ENCODE results near the gene RNF208.

The RNF208 gene

DNA sequence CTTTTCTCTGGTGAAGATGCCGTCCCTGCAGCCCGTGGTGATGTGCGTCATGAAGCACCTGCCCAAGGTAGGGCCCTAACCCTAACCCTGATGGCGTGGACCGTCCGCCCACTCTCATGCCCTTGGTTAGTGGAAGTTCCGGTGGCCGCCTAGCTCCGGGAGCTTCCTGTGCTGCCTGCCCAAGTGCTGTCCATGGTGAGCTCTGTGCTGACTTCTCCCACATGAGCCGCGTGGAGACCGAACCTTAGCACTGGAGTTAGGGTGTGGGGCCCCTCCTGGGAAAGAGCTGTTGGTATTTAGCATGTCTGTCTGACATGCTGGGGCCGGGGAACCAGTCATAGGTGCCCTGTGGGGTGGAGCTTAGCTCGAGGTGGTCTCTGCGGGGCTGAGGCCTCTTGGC lies 34.3 kb upstream of the RNF208 start:
- no peak for TF ChIP-seq NFIC (IDR thresholded peaks at IDR 0.05)
- TF ChIP-seq YY1 (IDR thresholded peaks at IDR 0.05; ENCODE audit: low read depth), result no peak
- no peak for TF ChIP-seq FOXM1 (IDR thresholded peaks at IDR 0.05; ENCODE audit: borderline replicate concordance, low read depth)
- TF ChIP-seq CREB1 (IDR thresholded peaks at IDR 0.05; ENCODE audit: low read depth), result no peak
- TF ChIP-seq ZBTB7A (IDR thresholded peaks at IDR 0.05; ENCODE audit: low read depth), result no peak
- TF ChIP-seq TEAD4 (IDR thresholded peaks at IDR 0.05), result no peak

DNA sequence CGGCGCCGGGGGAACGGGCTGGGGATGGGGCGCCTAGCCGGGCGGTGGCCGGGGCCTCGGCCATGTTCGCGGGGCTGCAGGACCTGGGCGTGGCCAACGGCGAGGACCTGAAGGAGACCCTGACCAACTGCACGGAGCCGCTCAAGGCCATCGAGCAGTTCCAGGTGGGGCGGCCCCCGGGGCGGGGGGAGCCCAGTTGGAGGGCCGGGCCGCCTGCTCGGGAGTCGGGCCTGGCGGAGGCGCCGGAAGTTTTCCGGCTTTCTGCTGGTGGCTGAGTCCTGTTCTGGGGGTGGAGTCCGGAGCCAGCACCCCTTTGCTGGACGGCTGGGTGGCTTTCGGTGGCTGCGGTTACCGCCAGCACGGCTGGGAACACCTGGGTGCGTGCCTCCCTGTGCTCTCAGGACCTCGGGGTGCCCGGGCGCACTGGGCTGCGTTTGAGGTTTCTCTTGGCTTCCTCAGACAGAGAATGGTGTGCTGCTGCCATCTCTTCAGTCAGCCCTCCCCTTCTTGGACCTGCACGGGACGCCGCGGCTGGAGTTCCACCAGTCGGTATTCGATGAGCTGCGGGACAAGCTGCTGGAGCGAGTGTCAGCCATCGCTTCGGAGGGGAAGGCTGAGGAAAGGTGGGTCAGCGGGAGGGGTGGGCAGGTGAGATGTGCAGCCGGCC lies 33.5 kb upstream of the RNF208 start:
- 0 out of 2 replicates have a peak, but pooled peaks have one; percentile 56 for TF ChIP-seq YY1 (IDR thresholded peaks at IDR 0.05; ENCODE audit: low read depth)
- TF ChIP-seq NFIC (IDR thresholded peaks at IDR 0.05), result no peak
- no peak for TF ChIP-seq TEAD4 (IDR thresholded peaks at IDR 0.05)
- TF ChIP-seq, protein P1, sequence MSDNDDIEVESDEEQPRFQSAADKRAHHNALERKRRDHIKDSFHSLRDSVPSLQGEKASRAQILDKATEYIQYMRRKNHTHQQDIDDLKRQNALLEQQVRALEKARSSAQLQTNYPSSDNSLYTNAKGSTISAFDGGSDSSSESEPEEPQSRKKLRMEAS (IDR thresholded peaks at IDR 0.05), result 0 out of 2 replicates have a peak, but pooled peaks have one; percentile 21
- 0 out of 2 replicates have a peak, but pooled peaks have one; percentile 13 for TF ChIP-seq TCF12 (IDR thresholded peaks at IDR 0.05; ENCODE audit: low read depth)
- TF ChIP-seq TAF1 (IDR thresholded peaks at IDR 0.05; ENCODE audit: low read depth), result no peak

DNA sequence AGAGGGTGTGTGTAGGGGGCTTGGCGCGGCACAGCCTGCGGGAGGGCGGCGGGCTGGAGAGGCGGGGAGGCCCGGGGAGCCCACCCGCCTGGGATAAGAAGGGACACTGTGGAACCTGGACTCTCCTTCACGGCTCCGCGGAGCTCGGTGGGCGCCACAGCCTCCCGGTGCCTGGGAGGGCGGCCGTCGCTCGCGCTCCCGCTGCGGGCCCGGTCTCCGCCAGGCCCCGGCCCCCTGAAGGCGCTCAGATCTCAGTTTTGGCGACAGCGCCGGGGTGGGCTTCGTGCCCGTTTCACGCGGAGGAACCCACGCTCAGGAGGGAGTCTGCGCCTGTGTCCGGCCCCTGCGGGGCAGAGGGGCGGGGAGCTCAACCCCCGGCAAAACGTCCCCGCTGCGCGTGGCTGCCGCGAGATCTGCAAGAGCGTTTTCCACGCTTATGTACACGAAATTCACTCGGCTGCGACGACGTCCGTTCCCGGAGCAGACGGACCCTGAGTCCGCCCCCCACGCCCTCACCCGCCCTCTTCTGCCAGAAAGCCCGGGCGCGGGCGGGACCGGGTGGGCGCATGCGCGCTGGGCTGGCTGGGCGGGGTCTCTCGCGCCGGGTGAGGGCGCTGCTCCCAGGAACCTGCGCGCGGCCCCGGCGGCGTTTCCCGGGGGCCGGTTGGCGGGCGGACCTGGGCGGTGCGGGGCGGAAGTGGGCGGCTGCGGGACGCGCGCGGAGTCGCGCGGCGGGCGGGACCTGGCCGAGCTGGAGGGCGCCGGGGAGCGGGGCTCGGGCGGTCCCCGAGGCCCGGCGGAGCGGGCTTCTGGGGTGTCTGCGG lies 32.8 kb upstream of the RNF208 start, which contains the start of gene NELFB:
TSS of gene NELFB (plus strand) at position 704 of the 824 bp plus-strand sequence.
- TF ChIP-seq ZBTB7A (IDR thresholded peaks at IDR 0.05; ENCODE audit: low read depth), result peak; percentile 71; the same call in 1 of the 2 replicates
- peak; percentile 16; the same call in 1 of the 2 replicates for TF ChIP-seq TEAD4 (IDR thresholded peaks at IDR 0.05)
- TF ChIP-seq NFIC (IDR thresholded peaks at IDR 0.05), result no peak
- TF ChIP-seq RAD21 (IDR thresholded peaks at IDR 0.05; ENCODE audit: low read depth), result no peak
- TF ChIP-seq, protein P1 (IDR thresholded peaks at IDR 0.05), result peak; percentile 60; the same call in 1 of the 2 replicates
- TF ChIP-seq, protein P2, sequence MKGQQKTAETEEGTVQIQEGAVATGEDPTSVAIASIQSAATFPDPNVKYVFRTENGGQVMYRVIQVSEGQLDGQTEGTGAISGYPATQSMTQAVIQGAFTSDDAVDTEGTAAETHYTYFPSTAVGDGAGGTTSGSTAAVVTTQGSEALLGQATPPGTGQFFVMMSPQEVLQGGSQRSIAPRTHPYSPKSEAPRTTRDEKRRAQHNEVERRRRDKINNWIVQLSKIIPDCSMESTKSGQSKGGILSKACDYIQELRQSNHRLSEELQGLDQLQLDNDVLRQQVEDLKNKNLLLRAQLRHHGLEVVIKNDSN (IDR thresholded peaks at IDR 0.05), result peak; percentile 32; the same call in 1 of the 2 replicates
- TF ChIP-seq EP300 (IDR thresholded peaks at IDR 0.05; ENCODE audit: borderline replicate concordance), result no peak

DNA sequence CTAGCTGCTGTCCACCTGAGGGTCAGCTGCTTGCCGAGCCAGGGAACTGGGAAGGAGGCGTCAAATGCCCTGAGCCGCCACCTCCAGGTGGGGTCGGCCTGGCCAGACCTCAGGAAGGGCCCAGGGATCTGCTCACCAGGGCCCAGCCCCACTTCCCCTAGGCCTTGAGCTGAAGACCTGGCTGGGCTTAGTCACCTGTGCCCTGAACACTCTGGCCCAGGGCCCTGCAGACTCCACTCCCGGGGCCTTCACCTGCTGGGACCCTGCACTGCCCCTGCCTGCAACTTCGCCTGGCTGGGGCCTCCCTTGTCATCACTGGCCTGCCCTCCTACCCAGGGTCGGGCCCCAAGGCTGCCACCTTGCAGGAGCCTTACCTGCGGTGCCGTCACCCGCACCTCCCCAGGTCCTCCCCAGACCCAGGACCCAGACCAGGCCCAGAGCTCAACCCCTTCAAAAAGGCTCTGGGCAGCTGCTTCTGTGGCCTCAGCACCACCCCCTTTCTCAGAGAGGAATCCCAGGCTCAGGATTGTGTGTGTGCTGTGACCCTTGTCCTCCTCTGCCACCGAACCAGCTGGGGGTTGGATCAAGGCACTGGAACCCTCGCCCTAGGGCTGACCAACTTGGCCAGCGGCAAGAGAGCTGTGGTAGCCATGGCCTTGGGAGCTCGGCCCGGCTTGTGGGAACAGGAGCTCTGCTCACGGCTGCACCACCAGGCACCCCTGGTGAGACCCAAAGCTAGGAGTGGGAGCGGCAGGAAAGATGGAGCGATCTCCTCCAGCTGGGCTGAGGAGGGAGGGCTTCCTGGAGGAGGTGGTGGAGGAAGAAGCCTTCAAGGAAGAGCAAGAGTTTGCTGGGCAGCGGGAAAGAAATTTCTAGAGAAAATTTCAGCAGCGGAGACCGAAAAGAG lies 31.9 kb upstream of the RNF208 start:
- peak; percentile 5; the same call in 1 of the 2 replicates for TF ChIP-seq YY1 (IDR thresholded peaks at IDR 0.05; ENCODE audit: low read depth)
- TF ChIP-seq FOXM1 (IDR thresholded peaks at IDR 0.05; ENCODE audit: borderline replicate concordance, low read depth), result no peak
- TF ChIP-seq, protein P1 (IDR thresholded peaks at IDR 0.05), result peak; percentile 43
- no peak for TF ChIP-seq TCF12 (IDR thresholded peaks at IDR 0.05; ENCODE audit: low read depth)
- TF ChIP-seq EGR1 (IDR thresholded peaks at IDR 0.05), result no peak

DNA sequence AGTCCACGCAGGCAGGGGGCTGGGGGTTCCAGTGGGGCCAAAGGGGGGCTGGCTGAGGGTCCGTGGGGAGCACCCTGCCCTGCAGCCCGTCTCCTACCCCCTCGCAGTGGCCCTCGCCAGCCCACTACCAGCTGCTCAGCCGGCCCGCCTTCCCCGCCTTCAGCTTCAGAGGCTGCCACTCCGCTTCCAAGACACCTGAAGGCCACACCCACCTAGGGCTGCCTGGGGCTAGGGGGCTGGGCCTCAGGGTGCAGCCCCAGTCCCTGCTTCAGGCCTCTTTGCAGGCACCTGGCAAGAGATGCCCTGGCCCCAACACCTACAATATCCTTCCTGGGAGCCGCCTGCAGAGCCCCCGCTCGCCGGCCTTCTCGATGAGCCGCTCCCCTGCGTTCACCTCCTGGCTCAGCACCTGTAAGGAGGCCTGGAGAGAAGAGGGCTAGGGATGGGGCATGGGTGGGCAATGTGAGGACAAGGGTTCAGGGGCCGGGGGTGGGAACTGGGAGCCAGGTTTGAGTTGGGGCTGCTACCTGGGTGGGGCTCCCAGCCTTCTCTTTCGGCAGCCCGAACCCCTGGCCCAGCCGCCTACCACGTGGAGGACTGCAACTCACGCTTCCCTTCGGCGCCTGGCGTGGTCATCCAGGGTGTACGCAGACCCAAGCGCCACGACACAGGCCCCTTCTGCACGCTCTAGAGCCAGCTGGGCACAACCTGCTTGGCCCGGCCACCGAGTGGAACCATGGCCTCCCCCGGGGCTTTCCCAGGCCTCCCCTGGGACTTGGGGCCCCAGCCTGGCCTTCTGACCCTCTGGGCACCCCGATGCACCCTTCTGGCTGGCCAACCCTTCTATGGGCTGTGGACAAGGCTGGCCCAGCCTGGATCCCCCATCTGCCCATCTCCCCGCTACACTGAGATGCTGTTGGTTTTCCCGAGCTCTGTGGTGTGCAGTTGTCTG lies 30.8 kb upstream of the RNF208 start:
- TF ChIP-seq ZBTB7A (IDR thresholded peaks at IDR 0.05; ENCODE audit: low read depth), result peak; percentile 43; the same call in 1 of the 2 replicates
- no peak for TF ChIP-seq EP300 (IDR thresholded peaks at IDR 0.05; ENCODE audit: borderline replicate concordance)
- TF ChIP-seq, protein P1 (IDR thresholded peaks at IDR 0.05), result peak; percentile 48; the same call in 1 of the 2 replicates

DNA sequence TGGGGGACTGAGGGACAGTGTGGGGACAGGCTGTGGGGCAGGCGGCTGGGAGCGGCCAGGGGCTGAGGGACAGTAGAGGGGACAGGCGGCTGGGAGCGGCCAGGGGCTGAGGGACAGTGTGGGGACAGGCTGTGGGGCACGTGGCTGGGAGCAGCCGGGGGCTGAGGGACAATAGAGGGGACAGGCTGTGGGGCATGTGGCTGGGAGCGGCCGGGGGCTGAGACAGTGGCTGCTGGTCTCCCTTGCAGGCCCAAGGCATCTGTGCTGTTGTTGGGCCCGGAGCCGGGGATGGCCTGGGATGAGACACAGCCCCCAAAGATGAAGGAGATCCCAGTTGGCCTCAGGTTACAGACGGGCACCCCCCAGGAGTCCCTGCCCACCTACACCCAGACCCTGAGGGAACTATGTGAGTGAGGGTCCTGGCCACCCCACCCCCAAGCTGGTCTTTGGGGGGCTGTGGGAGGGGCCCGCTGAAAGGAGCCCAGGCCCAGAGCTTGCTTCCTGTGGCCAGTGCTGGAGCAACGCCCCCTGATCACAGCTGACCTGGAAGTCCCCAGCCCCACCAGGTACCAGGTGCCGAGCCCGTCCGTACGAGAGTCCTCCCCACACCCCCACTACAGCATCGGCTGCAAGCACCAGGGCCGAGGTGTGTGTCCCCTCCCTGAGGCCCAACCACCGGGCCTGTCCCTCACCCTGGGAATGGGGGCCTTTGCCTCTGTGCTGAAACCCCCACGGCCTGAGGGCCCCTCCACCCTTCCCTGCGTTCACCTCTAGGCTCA lies 29.6 kb upstream of the RNF208 start:
- TF ChIP-seq CEBPB (IDR thresholded peaks at IDR 0.05), result no peak
- TF ChIP-seq TAF1 (IDR thresholded peaks at IDR 0.05; ENCODE audit: low read depth), result no peak
- no peak for TF ChIP-seq YY1 (IDR thresholded peaks at IDR 0.05; ENCODE audit: low read depth)
- no peak for TF ChIP-seq EGR1 (IDR thresholded peaks at IDR 0.05)
- TF ChIP-seq, protein P1 (IDR thresholded peaks at IDR 0.05), result no peak
- no peak for TF ChIP-seq CREB1 (IDR thresholded peaks at IDR 0.05; ENCODE audit: low read depth)
- no peak for TF ChIP-seq TCF12 (IDR thresholded peaks at IDR 0.05; ENCODE audit: low read depth)
- no peak for TF ChIP-seq FOXM1 (IDR thresholded peaks at IDR 0.05; ENCODE audit: borderline replicate concordance, low read depth)
- TF ChIP-seq, protein P3, sequence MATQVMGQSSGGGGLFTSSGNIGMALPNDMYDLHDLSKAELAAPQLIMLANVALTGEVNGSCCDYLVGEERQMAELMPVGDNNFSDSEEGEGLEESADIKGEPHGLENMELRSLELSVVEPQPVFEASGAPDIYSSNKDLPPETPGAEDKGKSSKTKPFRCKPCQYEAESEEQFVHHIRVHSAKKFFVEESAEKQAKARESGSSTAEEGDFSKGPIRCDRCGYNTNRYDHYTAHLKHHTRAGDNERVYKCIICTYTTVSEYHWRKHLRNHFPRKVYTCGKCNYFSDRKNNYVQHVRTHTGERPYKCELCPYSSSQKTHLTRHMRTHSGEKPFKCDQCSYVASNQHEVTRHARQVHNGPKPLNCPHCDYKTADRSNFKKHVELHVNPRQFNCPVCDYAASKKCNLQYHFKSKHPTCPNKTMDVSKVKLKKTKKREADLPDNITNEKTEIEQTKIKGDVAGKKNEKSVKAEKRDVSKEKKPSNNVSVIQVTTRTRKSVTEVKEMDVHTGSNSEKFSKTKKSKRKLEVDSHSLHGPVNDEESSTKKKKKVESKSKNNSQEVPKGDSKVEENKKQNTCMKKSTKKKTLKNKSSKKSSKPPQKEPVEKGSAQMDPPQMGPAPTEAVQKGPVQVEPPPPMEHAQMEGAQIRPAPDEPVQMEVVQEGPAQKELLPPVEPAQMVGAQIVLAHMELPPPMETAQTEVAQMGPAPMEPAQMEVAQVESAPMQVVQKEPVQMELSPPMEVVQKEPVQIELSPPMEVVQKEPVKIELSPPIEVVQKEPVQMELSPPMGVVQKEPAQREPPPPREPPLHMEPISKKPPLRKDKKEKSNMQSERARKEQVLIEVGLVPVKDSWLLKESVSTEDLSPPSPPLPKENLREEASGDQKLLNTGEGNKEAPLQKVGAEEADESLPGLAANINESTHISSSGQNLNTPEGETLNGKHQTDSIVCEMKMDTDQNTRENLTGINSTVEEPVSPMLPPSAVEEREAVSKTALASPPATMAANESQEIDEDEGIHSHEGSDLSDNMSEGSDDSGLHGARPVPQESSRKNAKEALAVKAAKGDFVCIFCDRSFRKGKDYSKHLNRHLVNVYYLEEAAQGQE (IDR thresholded peaks at IDR 0.05; ENCODE audit: low read depth), result no peak
- no peak for TF ChIP-seq NFIC (IDR thresholded peaks at IDR 0.05)
- no peak for TF ChIP-seq ZBTB7A (IDR thresholded peaks at IDR 0.05; ENCODE audit: low read depth)
- TF ChIP-seq, protein P2 (IDR thresholded peaks at IDR 0.05), result no peak
